HPDE6-E6E7 (cell line): ENCODE measurements around the gene THSD7A.
A peak's percentile ranks its signal among the peaks of the same experiment; 100 is the strongest.
"Not testable (repeated sequence)": the region's sequence is repeated elsewhere in the genome, so short reads cannot be mapped to it uniquely, and the experiment has no call there.

Experiments used
- DNase-seq: peaks from one replicate; pipeline ENCODE4 v3.0.0; 2011; ENCODE audit warnings: missing footprints; ENCODE audit errors: extremely low spot score

The THSD7A gene

DNA sequence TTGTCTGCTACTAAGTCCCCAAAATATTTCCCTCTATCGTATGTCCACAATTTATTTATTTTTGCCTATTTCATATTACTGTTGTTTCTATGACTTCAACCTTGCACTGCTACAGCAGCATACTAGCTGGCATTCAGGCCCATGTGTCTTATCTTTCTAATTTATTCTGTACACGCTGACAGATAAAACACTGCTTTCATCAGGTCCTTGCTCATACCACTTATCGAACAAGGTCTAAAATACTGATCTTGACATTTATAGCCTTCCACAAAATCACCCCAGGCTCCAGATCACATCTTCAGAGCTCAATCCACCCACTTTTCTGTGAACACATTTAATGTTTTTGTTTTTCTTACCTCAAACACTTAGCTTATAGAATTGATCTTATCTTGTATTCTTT, 374.6 kb downstream of the THSD7A start:
- DNase-seq = no peak

DNA sequence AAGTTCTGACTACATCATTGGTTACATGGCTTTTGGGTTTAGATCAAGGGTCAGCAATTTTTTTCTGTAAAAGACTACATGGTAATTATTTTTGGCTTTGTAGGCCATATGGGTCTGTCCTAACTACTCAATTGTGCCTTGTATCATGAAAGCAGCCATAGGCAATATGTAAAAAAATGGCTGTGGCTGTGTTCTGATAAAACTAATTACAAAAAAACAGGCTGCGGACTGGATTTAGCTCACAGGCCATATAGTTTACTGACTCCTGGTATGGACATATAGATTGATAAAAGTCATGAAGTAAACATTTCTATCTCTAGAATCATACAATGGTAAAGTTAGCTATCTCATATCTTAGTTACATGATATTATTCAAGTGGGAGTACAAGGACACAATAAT, 375.4 kb downstream of the THSD7A start:
- no peak for DNase-seq

GRCh38 chr7:11452476-11452875, 379.5 kb downstream of the THSD7A start:
- DNase-seq = no peak

- no peak for DNase-seq
Observed at GRCh38 chr7:11450281-11450680, 381.7 kb downstream of the THSD7A start.

DNA sequence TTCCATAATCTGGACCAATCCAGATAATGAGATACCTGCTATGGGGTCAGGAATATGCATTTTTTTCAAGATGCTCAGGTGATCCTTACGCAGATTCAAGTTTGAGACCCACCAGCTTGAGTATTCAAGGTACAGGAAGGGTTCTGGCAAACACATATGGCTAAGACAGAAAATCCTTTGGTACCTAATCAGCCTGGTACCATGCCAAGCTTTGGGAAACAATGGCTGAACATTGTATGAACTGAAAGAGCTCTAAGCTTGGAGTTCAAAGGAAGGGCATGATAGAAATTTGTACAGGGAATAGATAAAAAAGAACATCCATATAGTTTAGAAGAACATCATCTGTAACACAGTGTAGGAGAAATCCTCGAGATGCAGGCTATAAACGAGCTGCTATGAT, 382.7 kb downstream of the THSD7A start:
- DNase-seq = no peak

GRCh38 chr7:11448323-11448722, 383.7 kb downstream of the THSD7A start:
- no peak for DNase-seq

DNA sequence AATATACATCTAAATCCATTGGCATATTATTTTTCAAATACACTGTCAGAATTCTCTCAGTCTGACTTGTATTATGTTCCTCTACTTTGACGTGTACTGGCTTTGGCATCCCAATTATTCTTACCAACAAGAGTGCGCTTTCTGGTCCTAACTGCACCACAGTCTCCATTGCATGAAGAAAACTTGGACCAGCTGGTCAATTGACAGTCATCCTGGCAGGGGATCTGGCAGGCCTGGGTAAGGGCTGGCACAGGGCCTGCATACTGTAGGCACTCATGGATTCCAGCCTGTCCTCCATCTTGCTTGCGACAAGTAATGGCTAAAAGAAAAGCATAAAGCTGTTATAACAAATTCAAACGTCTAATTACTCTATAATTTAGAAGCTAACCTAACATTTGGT, 384.9 kb downstream of the THSD7A start:
- no peak for DNase-seq

DNA sequence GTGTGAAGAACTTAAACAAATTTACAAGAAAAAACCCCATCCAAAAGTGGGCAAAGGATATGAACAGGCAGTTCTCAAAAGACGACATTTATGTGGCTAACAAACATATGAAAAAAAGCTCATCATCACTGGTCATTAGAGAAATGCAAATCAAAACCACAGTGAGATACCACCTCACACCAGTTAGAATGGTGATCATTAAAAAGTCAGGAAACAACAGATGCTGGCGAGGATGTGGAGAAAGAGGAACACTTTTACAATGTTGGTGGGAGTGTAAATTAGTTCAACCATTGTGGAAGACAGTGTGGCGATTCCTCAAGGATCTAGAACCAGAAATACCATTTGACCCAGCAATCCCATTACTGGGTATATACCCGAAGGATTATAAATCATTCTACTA, 388.1 kb downstream of the THSD7A start:
- DNase-seq = not testable (repeated sequence)

DNA sequence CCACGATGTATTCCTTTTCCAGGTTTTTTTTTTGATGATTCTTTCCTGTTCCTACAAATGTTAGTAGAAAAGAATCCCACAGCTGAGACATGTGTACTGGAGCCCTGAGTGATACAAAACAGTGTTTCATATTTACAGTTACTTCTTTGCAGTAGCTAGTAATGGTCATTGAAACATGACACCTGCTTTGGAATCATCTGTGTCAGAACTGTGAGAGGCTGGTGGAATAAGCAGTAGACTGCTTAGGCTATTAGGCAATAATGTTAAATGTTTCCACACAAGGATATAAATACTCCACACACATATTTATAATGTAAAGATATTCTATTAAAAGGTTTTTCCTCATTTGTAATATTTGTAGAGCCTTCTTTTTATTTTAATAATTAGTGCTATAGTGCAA, 394.0 kb downstream of the THSD7A start:
- no peak for DNase-seq

DNA sequence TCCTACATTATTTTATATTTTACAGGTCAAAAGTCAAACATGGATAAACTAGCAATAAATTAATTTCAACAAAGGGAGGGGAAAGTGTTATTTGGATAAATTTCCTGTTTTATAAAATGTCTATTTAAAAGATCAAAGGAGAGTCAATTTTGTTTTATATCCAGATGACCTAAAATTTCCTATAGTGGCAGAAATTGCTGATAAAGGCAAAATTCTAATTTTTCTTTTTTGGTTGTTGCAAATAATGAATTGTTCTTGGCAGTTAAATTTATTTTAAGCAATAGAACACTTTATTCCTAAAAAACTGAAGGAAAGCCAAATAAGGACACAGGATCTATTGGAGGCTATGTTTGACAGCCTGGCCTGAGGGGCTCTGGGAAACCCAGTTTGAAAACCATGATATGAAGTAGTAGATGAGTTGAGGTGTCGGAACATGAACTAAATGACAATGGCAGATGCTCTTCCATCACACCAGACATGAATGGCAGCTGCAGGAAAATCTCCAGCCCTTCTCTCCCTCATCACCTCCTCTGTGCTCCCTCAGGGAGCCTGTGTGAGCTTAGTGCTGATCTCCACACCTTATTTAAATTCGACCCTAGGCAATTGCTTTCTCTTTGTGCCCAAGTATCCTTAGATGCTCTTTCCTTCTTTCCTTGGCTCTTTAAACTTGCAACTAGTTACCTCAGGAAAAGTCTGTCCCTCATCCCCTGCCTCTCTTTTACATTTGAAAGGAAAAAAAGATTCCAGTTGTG, 395.0 kb downstream of the THSD7A start:
- no peak for DNase-seq

DNA sequence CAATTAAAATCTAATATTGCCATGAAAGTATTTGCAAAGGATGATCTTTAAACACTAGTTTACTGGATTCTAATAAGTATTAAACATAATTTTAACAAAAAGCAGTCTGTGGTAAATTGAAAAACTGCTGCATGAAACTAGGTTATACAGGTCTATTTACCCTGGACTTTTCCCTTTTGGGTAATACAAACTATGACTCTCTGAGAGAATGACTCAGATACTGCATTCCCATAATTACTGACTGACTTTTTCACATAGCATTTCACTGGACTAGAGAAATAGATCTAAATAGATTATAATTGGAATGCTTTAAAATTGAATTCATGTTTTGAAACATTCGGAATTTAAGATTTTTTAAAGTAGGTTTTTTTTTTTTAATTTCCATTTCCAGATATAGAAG, 395.7 kb downstream of the THSD7A start:
- no peak for DNase-seq

- no peak for DNase-seq
Observed at GRCh38 chr7:11434366-11434765, 397.6 kb downstream of the THSD7A start.

GRCh38 chr7:11430841-11431240, 401.2 kb downstream of the THSD7A start:
- DNase-seq = no peak

DNA sequence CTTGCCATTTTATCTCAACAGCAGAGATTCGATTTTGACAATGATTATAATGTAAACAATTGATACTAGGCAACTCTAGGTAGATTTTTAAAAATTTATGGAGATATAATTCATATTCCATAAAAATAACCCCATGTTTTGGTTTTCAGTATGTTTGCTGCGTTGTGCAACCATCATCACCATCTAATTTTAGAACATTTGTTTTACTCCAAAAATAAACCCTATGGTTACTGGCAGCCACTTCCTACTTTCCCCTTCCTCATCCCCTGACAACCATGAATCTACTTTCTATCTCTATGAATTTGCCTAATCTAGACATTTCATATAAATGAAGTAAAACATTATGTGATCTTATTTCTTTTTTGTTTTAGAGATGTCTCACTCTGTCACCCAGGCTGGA, 401.9 kb downstream of the THSD7A start:
- no peak for DNase-seq

DNA sequence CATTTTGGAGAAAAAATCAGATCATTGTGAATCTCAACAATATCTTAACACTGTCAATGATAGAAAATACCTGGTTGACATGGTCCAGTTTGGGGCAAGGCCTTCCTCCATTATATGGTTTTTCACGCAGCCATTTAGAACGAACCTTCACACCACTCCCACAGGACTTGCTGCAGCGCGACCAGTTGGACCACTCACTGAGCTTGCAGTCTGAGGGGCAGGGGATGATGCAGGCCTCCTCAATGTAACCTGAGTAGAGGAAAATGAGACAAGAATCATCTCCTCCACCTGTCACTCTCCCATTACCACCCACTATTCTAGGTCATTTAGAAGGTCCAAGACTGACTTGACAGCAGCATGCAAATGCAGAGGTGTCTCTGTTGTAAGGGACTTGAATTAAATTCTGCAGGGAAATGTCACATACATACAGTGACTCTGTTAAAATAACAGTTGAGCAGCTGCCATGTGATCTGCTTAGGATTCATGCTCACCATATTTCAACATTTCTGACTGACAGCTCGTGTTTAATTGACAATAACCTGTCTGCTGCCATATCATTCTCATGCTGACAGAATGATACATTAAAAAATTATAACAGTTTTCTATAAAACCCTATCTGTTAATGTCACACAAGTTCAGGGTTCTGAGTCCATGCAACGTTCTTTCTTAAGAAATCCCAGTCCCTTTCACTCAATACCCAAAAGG, 403.0 kb downstream of the THSD7A start:
- DNase-seq = no peak

GRCh38 chr7:11427686-11428273, 404.2 kb downstream of the THSD7A start:
- peak; percentile 25 for DNase-seq

- no peak for DNase-seq
Observed at GRCh38 chr7:11424006-11424405, 408.0 kb downstream of the THSD7A start.

DNA sequence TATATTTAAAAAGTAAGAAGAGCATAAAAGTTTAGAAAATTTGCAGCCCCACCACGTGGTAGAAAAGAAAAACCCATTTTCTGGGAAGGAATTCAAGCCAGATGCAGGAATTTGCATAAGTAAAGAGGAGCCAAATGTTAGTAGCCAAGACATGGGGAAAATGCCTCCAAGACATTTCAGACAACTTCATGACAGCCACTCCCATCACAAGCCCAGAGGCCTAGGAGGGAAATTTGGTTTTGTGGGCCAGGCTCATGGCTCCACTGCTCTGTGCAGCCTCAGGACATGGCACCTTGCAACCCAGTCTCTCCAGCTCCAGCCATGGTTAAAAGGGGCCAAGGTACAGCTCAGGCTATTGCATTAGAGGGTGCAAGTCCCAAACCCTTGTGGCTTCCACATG, 411.9 kb downstream of the THSD7A start:
- DNase-seq = no peak

DNA sequence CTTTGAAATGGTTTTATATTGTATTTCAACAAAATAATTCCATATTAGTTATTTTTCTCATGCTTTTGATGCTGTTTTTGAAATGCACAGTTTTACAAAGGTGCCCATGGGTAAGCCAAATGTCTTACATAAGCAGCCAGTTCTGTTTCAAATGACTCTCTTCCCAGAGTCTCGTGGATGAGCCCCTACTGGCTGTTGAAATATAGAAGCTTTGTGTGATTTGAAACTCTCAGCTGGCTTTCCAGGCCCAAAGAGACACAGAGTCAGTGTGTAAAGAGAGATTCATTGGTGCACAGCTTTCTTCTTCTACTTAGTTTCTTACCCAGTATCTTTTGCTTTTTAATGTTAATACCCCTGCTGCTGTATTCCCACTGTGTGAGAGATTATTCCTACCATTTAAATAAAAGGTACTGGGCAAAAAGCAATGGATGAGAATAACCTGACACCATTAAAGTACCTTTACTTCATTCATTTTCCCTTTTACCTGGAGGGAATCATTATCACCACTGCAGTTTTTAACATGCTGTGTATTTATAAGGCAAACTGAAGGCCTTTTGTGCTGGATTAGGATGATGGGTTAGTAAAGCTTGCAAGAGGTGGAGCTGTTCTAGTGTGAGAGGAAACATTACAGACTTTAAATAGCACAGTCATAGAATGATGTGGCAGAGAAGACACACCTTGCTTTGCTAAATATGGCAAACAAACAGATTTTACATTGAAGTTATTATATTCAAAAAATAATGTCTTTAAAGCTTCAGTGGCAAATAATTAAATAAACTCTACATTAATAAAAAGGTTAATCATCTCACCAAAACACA, 415.1 kb downstream of the THSD7A start:
- DNase-seq = no peak

DNA sequence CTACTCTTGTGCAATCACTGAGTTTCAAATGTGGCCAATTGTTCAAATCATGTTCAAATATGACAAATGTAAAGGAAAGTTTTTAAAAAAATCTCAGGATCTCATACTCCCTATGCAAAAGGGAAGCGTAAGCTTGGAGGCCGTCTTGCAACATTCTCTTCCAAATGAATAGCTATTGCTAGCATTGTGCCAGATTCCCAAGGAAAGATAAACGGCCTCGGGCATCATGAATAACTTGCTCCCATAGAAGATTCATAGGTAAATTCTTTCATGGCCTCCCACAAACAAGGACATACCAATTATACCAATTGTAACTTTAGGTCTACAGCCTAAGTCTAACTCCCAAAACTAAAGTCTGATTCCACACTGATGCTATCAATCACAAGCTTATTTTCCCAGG, 416.9 kb downstream of the THSD7A start:
- DNase-seq = no peak

DNA sequence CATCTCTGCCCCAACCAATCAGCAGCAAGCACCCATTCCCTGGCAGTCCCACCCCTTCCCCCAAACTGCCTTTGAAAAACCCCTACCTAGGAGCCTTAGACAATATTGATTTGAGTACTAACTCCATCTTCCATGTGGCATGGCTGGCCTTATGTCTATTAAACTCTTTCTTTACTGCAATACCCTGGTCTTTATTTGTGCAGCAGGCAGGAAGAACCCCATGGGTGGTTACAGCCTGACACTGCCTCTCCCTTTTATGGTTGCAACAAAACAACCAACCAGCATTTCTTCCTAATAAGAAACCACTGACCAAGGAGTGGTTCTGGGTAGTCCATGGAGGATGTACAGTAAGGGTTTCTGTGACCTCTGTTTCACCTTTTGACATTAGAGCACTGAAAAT, 418.1 kb downstream of the THSD7A start:
- no peak for DNase-seq

DNA sequence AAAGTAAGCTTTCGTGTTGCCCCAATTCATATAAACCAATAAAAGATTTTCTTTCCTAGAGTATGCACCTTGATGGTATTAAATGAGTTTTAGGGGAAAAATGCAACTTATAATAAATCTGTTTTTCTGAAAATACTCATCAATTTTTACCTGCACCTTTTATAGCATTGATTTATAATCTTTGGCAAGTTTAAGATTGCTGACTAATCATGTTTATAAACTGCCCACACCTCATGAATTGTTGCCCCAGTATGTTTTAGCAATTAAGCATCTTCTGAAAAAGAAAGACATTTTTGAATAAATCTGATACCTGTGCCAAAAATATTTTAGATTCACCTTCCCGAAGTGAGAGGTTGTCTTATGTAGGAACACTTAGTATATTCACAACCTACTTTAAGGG, 420.0 kb downstream of the THSD7A start:
- no peak for DNase-seq
